H9 (cell line): ENCODE measurements around the gene CYGB. TPM values are rescaled to one million over a fixed set of nuclear protein-coding genes. Genes with fewer than 3 reads are reported as not detected.
A peak's percentile ranks its signal among the peaks of the same experiment; 100 is the strongest.

Experiments used
- DNase-seq: peaks from one replicate; pipeline ENCODE4 v3.0.0-alpha.2; 2017
- H2AFZ ChIP-seq: one replicate; pipeline ENCODE4 v1.6.1; 2013; ENCODE audit warnings: mild to moderate bottlenecking, low read length, control low read depth, moderate library complexity
- H2AK5ac ChIP-seq: 2 replicates; pipeline ENCODE4 v1.6.1; 2013; ENCODE audit warnings: low read length, control low read depth, mixed read lengths; ENCODE audit not compliant: insufficient read length
- H2BK120ac ChIP-seq: one replicate; pipeline ENCODE4 v1.6.1; 2013; ENCODE audit warnings: low read depth, mild to moderate bottlenecking, low read length, control low read depth, inconsistent platforms; ENCODE audit not compliant: poor library complexity, severe bottlenecking
- H2BK12ac ChIP-seq: 2 replicates; pipeline ENCODE4 v1.6.1; 2013; ENCODE audit warnings: low read length, control low read depth, mixed read lengths, low read depth; ENCODE audit not compliant: insufficient read length
- H2BK15ac ChIP-seq: 2 replicates; pipeline ENCODE4 v1.6.1; 2013; ENCODE audit warnings: low read depth, low read length, control low read depth
- H2BK20ac ChIP-seq: one replicate; pipeline ENCODE4 v1.6.1; 2013; ENCODE audit warnings: low read depth, mild to moderate bottlenecking, low read length, control low read depth, inconsistent platforms; ENCODE audit not compliant: poor library complexity, severe bottlenecking
- H2BK5ac ChIP-seq: 2 replicates; pipeline ENCODE4 v1.6.1; 2013; ENCODE audit warnings: low read length, control low read depth, mixed read lengths; ENCODE audit not compliant: insufficient read length
- H3K14ac ChIP-seq: 2 replicates; pipeline ENCODE4 v1.6.1; 2013; ENCODE audit warnings: low read length, control low read depth; ENCODE audit not compliant: insufficient read depth
- H3K18ac ChIP-seq: 2 replicates; pipeline ENCODE4 v1.6.1; 2013; ENCODE audit warnings: low read depth, mild to moderate bottlenecking, mixed read lengths, low read length, control low read depth; ENCODE audit not compliant: insufficient read length
- H3K23ac ChIP-seq: 2 replicates; pipeline ENCODE4 v1.6.1; 2013; ENCODE audit warnings: low read length, control low read depth, mixed read lengths, low read depth; ENCODE audit not compliant: insufficient read length
- H3K23me2 ChIP-seq: 2 replicates; pipeline ENCODE4 v1.6.1; 2013; ENCODE audit warnings: low read depth, mild to moderate bottlenecking, mixed read lengths, low read length, control low read depth; ENCODE audit not compliant: insufficient read length, poor library complexity, severe bottlenecking
- H3K27ac ChIP-seq: 2 replicates; pipeline ENCODE4 v1.5.1; 2013; ENCODE audit warnings: low read length, control low read depth, mixed read lengths, low read depth; ENCODE audit not compliant: insufficient read length
- H3K27me3 ChIP-seq: 2 replicates; pipeline ENCODE4 v1.6.1; 2013; ENCODE audit warnings: low read length, control low read depth, inconsistent platforms; ENCODE audit not compliant: insufficient read depth
- H3K4ac ChIP-seq: 2 replicates; pipeline ENCODE4 v1.6.1; 2013; ENCODE audit warnings: low read depth, mild to moderate bottlenecking, control low read depth, inconsistent platforms, low read length, moderate library complexity
- H3K4me1 ChIP-seq: 2 replicates; pipeline ENCODE4 v1.6.1; 2013; ENCODE audit warnings: low read length, control low read depth, inconsistent platforms; ENCODE audit not compliant: insufficient read depth
- H3K4me2 ChIP-seq: 2 replicates; pipeline ENCODE4 v1.6.1; 2013; ENCODE audit warnings: low read length, control low read depth, mixed read lengths; ENCODE audit not compliant: insufficient read length, insufficient read depth
- H3K56ac ChIP-seq: 2 replicates; pipeline ENCODE4 v1.6.1; 2013; ENCODE audit warnings: low read depth, mild to moderate bottlenecking, mixed read lengths, low read length, control low read depth; ENCODE audit not compliant: insufficient read length
- H3K79me1 ChIP-seq: 2 replicates; pipeline ENCODE4 v1.6.1; 2013; ENCODE audit warnings: low read depth, mild to moderate bottlenecking, moderate library complexity, low read length, control low read depth, inconsistent platforms; ENCODE audit not compliant: insufficient read depth, poor library complexity, severe bottlenecking
- H3K79me2 ChIP-seq: 2 replicates; pipeline ENCODE4 v1.6.1; 2013; ENCODE audit warnings: low read length, control low read depth, inconsistent platforms; ENCODE audit not compliant: insufficient read depth
- H3K9ac ChIP-seq: 2 replicates; pipeline ENCODE4 v1.6.1; 2013; ENCODE audit warnings: low read length, control low read depth, mixed read lengths; ENCODE audit not compliant: insufficient read length; ENCODE audit errors: extremely low read depth
- H3K9me3 ChIP-seq: one replicate; pipeline ENCODE4 v1.6.1; 2013; ENCODE audit warnings: low read depth, low read length, inconsistent platforms; ENCODE audit not compliant: control insufficient read depth
- H3T11ph ChIP-seq: one replicate; pipeline ENCODE4 v1.6.1; 2013; ENCODE audit warnings: mild to moderate bottlenecking, low read length, control low read depth, inconsistent platforms
- H4K20me1 ChIP-seq: one replicate; pipeline ENCODE4 v1.6.1; 2013; ENCODE audit not compliant: control insufficient read depth, insufficient read length, insufficient read depth
- H4K5ac ChIP-seq: 2 replicates; pipeline ENCODE4 v1.6.1; 2013; ENCODE audit warnings: low read depth, mild to moderate bottlenecking, mixed read lengths, low read length, control low read depth; ENCODE audit not compliant: insufficient read length
- H4K8ac ChIP-seq: replicated peaks from 2 replicates; pipeline ENCODE4 v1.6.1; 2013; ENCODE audit warnings: low read length, control low read depth, mixed read lengths, low read depth; ENCODE audit not compliant: insufficient read length
- H4K91ac ChIP-seq: 2 replicates; pipeline ENCODE4 v1.6.1; 2013; ENCODE audit warnings: low read depth, mild to moderate bottlenecking, moderate library complexity, mixed read lengths, low read length, control low read depth; ENCODE audit not compliant: insufficient read length
- H3K27ac Mint-ChIP-seq, 3 experiments: 2 replicates in 2 of 3; 3 replicates in 1 of 3; pipeline ENCODE4 v1.8.0; 2020 to 2021; ENCODE audit warnings: mixed read lengths in 3 of 3, mild to moderate bottlenecking in 1 of 3, moderate library complexity in 1 of 3
- H3K27me3 Mint-ChIP-seq: 2 replicates; pipeline ENCODE4 v1.8.0; 2021; ENCODE audit warnings: low read depth, mild to moderate bottlenecking, moderate library complexity, mixed read lengths
- H3K36me3 Mint-ChIP-seq, 3 experiments: 2 replicates in 2 of 3; 3 replicates in 1 of 3; pipeline ENCODE4 v1.8.0; 2020 to 2021; ENCODE audit warnings: low read depth in 3 of 3, mixed read lengths in 3 of 3; ENCODE audit not compliant: insufficient read depth in 1 of 3
- H3K4me1 Mint-ChIP-seq, 2 experiments: 2 replicates each; pipeline ENCODE4 v1.8.0; 2020; ENCODE audit warnings: mixed read lengths in 2 of 2
- H3K4me3 Mint-ChIP-seq, 2 experiments: 2 replicates in 1 of 2; 3 replicates in 1 of 2; pipeline ENCODE4 v1.8.0; 2020 to 2021; ENCODE audit warnings: mild to moderate bottlenecking in 2 of 2, mixed read lengths in 2 of 2, moderate library complexity in 1 of 2
- H3K9me3 Mint-ChIP-seq, 2 experiments: 2 replicates in 1 of 2; 3 replicates in 1 of 2; pipeline ENCODE4 v1.8.0; 2020; ENCODE audit warnings: mild to moderate bottlenecking in 2 of 2, mixed read lengths in 2 of 2, moderate library complexity in 1 of 2
- CTCF ChIP-seq: fragments of 200-600 bp; sonication (generic); conservative IDR thresholded peaks from 3 replicates; pipeline ENCODE4 v1.8.0; 2021; ENCODE audit warnings: antibody characterized with exemption, mild to moderate bottlenecking
- WGBS: extraction: QIAGEN DNeasy Blood & Tissue Kit; methylation state at CpG from one replicate; pipeline ENCODE4 v1.1.7; 2013; ENCODE audit warnings: missing lambda C conversion rate, low lambda C conversion rate, mixed read lengths; ENCODE audit not compliant: insufficient read length; ENCODE audit errors: extremely low coverage; 5-methylcytosine and 5-hydroxymethylcytosine counted together
- total RNA-seq: library from RNA; stranded (reverse); gene quantifications from 2 replicates; pipeline ENCODE4 v1.2.1, GENCODE V29; 2021

CYGB gene
- total RNA-seq, 1 experiment from 2014 or later: 2.4 TPM

GRCh38 chr17:76541739-76542454 is 4.4 kb upstream of the CYGB start:
- Histone ChIP-seq H4K91ac (no peak overlapping the region), H3K4me1 (peaks cover 2% of the 10 kb centered on the region; the same call in 1 of the 2 replicates), H3K14ac (no peak overlapping the region), H3K27ac (no peak overlapping the region), H2BK12ac (no peak overlapping the region), H3K18ac (no peak overlapping the region), H2AFZ (no peak overlapping the region), H2BK120ac (no peak overlapping the region), H3T11ph (no peak overlapping the region), H3K23me2 (peaks cover 11% of the 10 kb centered on the region), H4K20me1 (peaks cover 4% of the 10 kb centered on the region), H3K4ac (no peak overlapping the region), H2AK5ac (no peak overlapping the region), H3K4me2 (no peak overlapping the region), H2BK20ac (no peak overlapping the region), H3K27me3 (peaks cover 15% of the 10 kb centered on the region; the same call in 1 of the 2 replicates), H3K79me1 (no peaks in the 10 kb centered on the region), H3K9ac (no peak overlapping the region), H3K56ac (no peak overlapping the region), H3K79me2 (no peaks in the 10 kb centered on the region), H3K9me3 (no peaks in the 10 kb centered on the region), H4K5ac (no peak overlapping the region), H2BK5ac (no peak overlapping the region), H2BK15ac (no peak overlapping the region), H3K23ac (no peak overlapping the region), H4K8ac (no peak overlapping the region)
- Mint-ChIP-seq H3K27me3 (peaks cover 43% of the 10 kb centered on the region), H3K4me3 (peak overlapping the region in 1 of 2 experiments; percentile 24; a peak in 1 of 5 replicates), H3K4me1 (peaks cover 31 to 45% of the 10 kb centered on the region in 2 experiments), H3K27ac (no peak overlapping the region), H3K36me3 (no peaks in the 10 kb centered on the region), H3K9me3 (no peaks in the 10 kb centered on the region)
- no CpG with 5 or more reads among the region's 10 CpGs for WGBS
- DNase-seq: no peak
- TF ChIP-seq CTCF: no peak
